ENCODE data around the gene GCN1. TPM values are rescaled to one million over a fixed set of nuclear protein-coding genes. Genes with fewer than 3 reads are reported as not detected.

GCN1 gene
- total RNA-seq, 1 donor, result 71.6 TPM

DNA sequence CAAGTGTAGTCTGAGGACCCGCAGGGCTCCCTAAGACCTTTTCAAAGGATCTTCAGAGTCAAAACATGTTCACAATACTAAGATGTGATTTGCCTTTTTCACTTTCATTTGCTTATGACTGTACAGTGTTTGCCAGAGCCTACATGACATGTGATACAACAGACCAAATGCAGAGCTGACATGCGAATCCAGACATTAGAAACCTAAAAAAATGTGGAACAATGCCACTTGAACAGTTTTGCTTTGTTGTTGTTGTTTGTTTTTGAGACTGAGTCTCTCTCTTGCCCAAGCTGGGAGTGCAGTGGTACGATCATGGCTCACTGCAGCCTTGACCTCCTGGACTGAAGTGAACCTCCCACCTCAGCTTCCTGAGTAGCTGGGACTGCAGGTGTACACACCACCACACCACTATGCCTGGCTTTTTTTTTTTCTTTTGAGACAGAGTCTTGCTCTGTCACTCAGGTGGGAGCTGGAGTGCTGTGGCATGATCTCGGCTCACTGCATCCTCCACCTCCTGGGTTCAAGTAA lies 72.7 kb downstream of the GCN1 start:
- DNase-seq (ENCODE audit: low read depth in 2 of 3, low spot score in 2 of 3), result no peak

DNA sequence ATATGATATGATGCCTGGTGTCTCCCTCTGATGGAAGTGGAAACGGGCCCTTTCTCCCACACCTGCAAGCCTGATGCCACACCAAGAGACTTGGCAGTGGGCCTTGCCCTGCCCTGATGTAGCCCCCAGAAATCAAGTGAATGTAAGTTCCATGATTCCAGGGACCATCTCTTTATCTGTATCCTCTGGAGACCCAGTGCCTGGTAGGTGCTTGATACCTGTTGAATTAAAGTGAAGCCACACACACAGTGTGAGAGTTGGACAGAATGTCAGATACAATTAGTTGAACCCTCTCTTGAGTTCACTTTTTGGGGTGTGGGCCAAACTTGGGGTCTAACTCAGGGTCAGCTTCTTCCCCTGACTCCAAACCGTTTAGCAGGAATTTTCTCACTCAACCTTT lies 73.2 kb downstream of the GCN1 start:
- DNase-seq (ENCODE audit: low read depth in 2 of 3, low spot score in 2 of 3), result no peak

DNA sequence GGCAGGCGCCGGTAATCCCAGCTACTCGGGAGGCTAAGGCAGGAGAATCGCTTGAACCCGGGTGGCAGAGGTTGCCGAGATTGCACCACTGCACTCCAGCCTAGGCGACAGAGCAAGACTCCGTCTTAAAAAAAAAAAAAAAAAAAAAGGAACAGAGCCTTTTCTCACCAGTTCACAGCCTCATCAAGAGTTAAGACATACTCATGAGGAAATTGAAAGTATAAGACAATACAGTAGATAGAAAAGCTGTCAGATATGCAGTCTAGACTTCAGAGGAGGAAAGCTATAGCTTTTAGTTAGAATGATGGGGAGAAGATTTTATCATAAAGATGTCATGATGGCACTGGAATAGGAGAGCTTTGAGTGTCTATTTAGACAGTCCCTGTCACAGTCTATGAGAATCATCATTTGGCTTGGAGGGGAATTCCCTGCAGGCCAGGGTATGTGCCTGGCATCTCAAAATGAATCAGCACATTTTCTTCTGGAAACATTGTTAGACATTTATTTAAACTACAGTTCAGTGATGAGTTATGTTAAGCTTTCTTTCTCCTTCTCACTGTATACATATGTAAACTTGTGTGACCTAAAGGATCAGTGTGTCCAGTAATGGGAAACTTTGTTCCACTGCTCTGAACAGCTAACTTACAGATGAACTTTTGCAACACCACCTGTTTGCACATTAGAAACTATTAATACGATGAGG lies 75.1 kb downstream of the GCN1 start:
- DNase-seq (ENCODE audit: low read depth in 2 of 3, low spot score in 2 of 3), result peak in 1 of 3 donors; percentile 16

GRCh38 chr12:120118321-120119061 lies 76.0 kb downstream of the GCN1 start:
- no peak for DNase-seq (ENCODE audit: low read depth in 2 of 3, low spot score in 2 of 3)

DNA sequence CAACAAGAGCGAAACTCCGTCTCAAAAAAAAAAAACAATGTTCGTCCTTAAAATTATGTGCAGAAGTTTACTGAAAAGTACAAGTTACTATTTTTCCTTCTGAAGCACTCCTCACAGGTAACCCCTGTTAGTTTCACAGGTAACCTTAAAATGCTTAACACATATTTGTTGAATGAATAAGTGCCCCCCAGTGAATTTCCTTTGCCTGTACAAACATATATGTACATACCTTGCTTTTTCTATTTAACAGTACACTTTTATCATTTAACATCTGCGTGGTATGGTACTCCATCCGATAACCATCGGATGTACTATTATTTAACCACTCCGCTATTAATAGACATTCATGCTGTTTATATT lies 76.6 kb downstream of the GCN1 start:
- no peak for DNase-seq (ENCODE audit: low read depth in 2 of 3, low spot score in 2 of 3)

DNA sequence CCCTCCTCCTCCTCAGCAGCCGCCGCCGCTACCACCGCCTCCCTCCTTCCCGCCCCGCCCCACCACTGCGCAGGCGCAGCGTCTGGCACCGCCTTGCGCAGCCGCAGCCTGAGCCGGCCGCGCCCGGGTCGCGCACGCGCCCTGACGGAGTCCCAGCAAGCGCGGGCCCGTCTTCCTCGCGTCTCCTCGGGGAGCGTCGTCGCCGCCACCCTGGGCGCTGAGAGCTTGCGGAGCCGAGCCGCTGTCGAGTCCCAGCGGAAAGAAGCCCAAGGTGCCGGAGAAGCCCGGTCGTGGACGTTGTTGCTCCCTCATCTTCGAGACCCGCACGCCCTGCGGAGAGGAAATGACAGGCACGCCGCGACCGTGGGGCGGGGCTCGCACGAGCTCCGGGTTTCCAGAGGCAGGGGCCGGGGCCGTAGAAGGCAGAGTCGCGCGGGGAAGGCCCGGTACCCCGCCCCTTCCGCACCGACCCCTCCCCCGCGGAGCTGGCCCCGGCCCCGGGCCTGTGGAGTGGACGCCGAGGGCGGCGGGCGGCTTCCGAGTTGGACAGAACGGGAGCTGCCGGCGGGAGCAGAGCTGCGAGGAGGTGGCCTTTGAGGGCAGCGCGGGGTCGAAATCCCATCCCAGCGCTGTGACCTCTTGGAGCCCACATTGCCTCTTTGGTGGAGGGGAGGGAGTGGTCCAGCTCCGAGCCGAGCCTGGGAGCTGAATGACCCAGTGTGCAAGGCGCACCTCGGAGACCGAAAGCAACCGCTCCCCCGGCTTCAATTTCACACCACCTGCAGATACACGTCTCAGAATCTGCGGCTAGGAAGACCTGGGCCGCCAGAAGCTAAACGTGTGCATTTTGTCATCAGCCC lies 77.5 kb downstream of the GCN1 start:
- DNase-seq (ENCODE audit: low read depth in 2 of 3, low spot score in 2 of 3), result peak; percentile 93 to 96 (median 95)

DNA sequence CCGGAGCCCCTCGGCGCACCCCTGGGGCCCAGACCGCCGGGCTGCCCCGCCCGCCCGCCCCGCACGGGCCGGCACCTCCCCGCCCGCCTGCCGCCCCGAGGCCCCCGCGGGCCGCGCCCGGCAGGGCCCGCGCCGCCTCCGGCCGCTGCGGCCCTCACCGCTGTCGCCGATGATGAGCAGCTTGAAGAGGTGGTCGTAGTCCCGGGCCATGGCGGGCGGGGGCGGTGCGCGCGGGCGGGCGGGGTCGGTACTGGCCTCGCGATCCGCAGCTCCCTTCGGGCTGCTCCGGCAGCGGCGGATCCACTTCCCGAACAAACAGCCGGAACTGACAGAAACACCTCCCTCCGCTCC lies 78.1 kb downstream of the GCN1 start, which contains the start of gene RAB35:
TSS of gene RAB35 (minus strand) at position 313 of the 351 bp plus-strand sequence. CDS start at position 210, 103 bp downstream.
- no peak for DNase-seq (ENCODE audit: low read depth in 2 of 3, low spot score in 2 of 3)

- DNase-seq (ENCODE audit: low read depth in 2 of 3, low spot score in 2 of 3), result peak in 1 of 3 donors; percentile 30
Measured at GRCh38 chr12:120115692-120116440, 78.6 kb downstream of the GCN1 start.

GRCh38 chr12:120115066-120115465 lies 79.4 kb downstream of the GCN1 start:
- no peak for DNase-seq (ENCODE audit: low read depth in 2 of 3, low spot score in 2 of 3)

- DNase-seq (ENCODE audit: low read depth in 2 of 3, low spot score in 2 of 3), result peak; percentile 28 to 65 (median 57)
Measured at GRCh38 chr12:120110550-120111501, 83.7 kb downstream of the GCN1 start.

DNA sequence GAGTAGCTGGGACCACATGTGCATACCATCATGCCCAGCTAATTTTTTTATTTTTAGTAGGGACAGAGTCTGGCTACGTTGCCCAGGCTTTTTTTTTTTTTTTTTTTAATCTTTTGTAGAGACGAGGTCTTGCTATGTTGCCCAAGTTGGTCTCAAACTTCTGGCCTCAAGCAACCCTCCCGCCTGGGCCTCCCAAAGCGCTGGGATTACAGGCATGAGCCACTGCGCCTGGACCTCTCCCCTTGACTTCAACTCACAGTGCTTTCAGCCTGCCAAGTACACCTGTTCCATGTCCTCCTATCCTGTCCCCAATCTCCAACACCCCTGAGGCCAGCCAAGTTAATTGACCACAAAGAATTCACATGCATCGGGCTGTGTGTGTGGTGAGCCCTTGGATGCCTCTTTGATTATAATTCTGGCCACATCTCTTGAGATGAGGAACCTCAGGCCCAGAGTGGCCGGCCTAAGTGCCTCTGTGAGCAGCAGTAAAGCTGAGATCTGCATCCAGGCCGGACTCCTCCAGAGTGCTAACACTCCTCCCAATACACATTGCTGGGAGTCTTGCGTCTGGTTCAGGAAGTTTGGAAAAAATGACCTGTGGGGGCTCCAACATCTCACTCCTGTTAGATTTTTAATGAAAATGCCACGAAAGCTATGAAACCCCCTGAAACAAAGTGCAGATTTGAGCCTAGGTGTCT lies 84.8 kb downstream of the GCN1 start:
- no peak for DNase-seq (ENCODE audit: low read depth in 2 of 3, low spot score in 2 of 3)

DNA sequence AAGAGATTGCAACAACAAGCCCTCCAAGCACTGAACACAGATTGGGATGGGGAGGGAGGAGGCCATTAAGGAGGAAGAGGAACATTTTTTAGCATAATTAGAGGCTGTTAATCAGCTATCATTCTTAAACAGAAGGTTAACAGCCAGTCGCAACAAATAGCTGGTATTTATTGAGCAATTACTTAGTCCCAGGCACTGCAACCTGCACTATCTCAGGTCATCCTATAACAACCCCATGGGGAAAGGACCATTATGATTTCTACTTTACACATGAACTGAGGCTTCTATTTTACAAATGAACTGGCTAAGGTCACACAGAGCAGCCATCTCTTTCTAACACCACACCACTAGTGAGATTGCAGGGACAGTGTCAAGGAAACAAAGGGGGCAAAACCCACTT lies 88.4 kb downstream of the GCN1 start:
- DNase-seq (ENCODE audit: low read depth in 2 of 3, low spot score in 2 of 3), result no peak

- no peak for DNase-seq (ENCODE audit: low read depth in 2 of 3, low spot score in 2 of 3)
Measured at GRCh38 chr12:120103371-120103770, 91.1 kb downstream of the GCN1 start.

DNA sequence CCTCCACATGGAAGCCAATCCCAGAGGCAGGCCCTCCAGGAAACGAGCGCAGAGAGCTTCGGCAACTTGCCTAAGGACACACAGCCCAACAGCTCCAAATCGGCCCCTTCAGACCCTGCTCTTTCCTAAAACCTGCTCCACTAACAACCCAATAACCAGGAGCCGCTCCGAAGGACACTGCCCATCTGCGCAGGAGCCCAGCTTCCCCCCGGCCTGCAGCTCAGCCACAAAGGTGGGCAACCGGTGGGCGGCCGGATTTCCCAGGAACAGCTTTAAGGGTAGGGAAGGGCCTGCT lies 91.5 kb downstream of the GCN1 start:
- no peak for DNase-seq (ENCODE audit: low read depth in 2 of 3, low spot score in 2 of 3)

DNA sequence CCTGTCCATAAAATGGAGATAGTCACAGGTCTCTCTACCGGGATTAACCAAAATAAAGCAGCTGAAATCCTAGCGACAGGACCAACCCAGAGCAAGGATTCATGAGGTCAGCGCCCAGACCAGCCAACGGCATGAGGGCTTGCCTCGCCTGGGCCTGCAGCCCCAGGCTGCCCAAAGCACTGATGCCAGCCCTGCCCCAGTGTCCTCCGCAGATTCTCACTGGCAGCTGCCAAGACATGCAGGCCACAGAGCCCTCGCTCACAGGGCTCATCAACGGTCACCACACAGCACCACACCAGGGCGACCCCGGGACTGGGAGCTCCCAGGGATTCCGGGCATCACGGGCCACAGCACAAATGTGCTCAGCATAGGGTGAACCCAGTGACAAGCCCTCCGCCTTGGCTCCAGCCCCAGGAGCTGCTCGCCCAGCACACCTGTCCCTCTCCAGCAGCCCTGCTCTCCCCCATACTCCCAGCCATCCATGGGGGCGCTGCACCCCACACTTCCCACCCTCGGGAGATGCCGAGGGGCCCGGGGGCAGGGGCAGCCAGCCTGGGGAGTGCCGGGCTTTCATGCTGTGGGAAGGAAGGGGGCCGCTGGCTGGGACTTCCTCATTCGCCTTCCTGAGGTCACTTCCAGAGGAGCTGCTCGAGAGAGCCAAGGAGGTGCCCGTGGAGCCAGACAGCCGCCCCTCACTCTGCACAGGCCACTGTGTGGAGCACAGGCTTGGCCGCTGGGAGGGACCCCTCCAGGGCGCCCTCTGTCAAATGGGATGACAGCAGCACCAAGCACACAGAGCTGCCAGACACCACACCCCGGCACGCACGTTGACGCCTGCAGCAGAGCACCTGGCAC lies 92.1 kb downstream of the GCN1 start:
- no peak for DNase-seq (ENCODE audit: low read depth in 2 of 3, low spot score in 2 of 3)

DNA sequence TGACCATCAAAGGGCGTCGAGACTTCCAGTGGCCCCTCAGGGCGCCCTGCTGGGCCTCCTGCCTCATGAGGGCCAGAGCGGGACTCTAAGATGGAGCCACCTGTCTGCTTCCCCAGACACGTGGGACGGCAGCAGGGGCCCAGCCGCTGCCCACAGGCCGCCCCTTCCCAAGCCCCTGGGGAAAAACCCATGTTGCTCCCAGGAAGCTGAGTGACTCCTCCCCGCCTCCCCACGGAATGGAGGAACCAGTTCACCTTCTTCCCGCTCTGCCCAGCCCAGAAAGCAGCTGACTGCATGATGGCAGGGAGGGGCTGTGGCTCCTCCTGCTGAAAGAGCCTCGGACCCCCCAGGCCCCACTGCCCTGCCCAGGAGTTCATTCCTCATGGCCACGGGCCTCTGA lies 92.9 kb downstream of the GCN1 start:
- DNase-seq (ENCODE audit: low read depth in 2 of 3, low spot score in 2 of 3), result no peak

GRCh38 chr12:120101182-120101581 lies 93.3 kb downstream of the GCN1 start:
- DNase-seq (ENCODE audit: low read depth in 2 of 3, low spot score in 2 of 3), result no peak

GRCh38 chr12:120100630-120101029 lies 93.9 kb downstream of the GCN1 start:
- DNase-seq (ENCODE audit: low read depth in 2 of 3, low spot score in 2 of 3), result no peak

Measured in hematopoietic multipotent progenitor cell (in vitro differentiated cells).